ENCODE measurements around the gene DBNL. TPM values are rescaled to one million over a fixed set of nuclear protein-coding genes. Genes with fewer than 3 reads are reported as not detected.

DBNL gene
- total RNA-seq, 2 donors from 2014 or later, result 93.8 to 137 TPM

DNA sequence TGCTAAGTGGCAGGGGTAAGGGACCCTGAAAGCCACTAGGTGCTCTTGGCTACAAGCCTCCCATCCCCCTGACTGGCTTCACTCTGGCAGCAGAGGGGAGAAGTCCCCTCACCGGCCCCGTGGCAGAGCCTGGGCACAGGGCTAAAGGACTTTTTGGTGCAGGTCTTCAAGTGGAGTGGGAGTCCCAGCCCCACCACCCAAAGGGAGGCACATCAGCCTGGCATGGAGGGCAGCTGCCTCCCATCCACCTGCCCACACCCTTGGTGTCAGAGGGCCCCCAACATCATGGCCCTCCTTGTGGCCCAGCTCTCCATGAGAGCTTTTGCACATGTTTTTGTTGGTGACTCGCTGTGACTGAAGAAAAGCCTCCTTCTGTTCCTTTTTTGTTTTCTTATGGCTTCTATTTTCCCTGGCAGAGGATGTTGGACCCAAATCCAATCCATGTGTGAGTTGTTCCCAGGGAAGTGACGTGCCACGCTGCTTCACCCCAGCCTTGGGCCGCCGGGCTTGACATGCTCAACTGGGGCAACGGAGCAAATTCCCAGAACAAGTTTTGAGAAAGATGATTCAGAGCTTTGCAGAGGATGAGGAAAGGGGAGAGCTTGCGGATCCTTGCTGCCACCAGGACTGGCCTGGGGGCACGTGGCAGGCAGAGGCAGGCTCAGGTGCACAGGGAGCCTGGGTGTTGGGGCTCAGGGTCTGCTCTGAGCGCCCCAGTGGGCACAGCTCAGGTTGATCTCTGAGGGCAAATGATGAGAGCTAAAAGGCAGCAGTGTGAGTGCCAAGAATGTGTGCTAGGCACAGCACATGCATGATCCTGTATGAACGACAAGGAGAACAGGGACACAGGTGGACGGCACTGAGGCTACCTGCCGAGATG, 57.7 kb downstream of the DBNL start:
- no peaks in the 10 kb centered on the region for H3K4me1 Mint-ChIP-seq
- no peak for ATAC-seq (replicated peaks)
- H3K9me3 Mint-ChIP-seq, result no peaks in the 10 kb centered on the region
- H3K4me3 Mint-ChIP-seq, result no peak overlapping the region
- no peak overlapping the region for H3K27ac Mint-ChIP-seq
- H3K27me3 Mint-ChIP-seq, result peaks cover 18% of the 10 kb centered on the region
- no peaks in the 10 kb centered on the region for H3K36me3 Mint-ChIP-seq (ENCODE audit: low read depth)

GRCh38 chr7:44102846-44103565, 58.5 kb downstream of the DBNL start:
- no peaks in the 10 kb centered on the region for H3K9me3 Mint-ChIP-seq
- H3K4me3 Mint-ChIP-seq, result peak overlapping the region; percentile 64
- H3K27ac Mint-ChIP-seq, result peak overlapping the region; percentile 10
- H3K27me3 Mint-ChIP-seq, result peaks cover 18% of the 10 kb centered on the region
- no peaks in the 10 kb centered on the region for H3K36me3 Mint-ChIP-seq (ENCODE audit: low read depth)
- H3K4me1 Mint-ChIP-seq, result no peaks in the 10 kb centered on the region
- no peak for ATAC-seq (replicated peaks)

DNA sequence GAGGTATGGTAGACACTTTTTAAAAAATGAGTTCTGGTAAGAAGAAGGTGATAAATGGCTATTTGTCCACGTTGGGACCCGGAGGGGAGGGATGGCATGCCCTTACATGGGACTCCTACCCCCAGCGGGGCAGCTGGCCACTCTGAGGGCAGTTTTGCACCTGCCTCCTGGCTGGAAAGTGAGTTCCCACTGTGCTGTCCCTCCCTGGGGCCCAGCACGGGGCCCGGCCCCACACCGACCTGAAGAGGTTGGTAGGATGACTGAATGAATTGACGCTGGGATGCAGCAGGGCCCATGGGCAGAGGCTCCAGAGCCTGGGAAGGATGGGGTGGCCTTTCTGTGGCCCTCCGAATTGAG, 59.0 kb downstream of the DBNL start:
- Mint-ChIP-seq H3K4me3 (peak overlapping the region; percentile 64), H3K27ac (peak overlapping the region; percentile 10), H3K4me1 (no peaks in the 10 kb centered on the region), H3K27me3 (peaks cover 18% of the 10 kb centered on the region), H3K36me3 (ENCODE audit: low read depth) (no peaks in the 10 kb centered on the region), H3K9me3 (no peaks in the 10 kb centered on the region)
- no peak for ATAC-seq (replicated peaks)

- Mint-ChIP-seq H3K36me3 (ENCODE audit: low read depth) (no peaks in the 10 kb centered on the region), H3K4me3 (peak within 1 kb of the TSS; percentile 64), H3K9me3 (no peaks in the 10 kb centered on the region), H3K27ac (peak within 1 kb of the TSS; percentile 10), H3K4me1 (no peaks in the 10 kb centered on the region), H3K27me3 (peaks cover 18% of the 10 kb centered on the region)
- ATAC-seq (replicated peaks), result peak; percentile 64
Observed at GRCh38 chr7:44103923-44104859, 59.7 kb downstream of the DBNL start, which contains the start of gene AEBP1. Gene AEBP1, plus strand, starts transcription at chr7:44104345. Its CDS starts 321 bp downstream, at chr7:44104666.

- H3K9me3 Mint-ChIP-seq, result no peaks in the 10 kb centered on the region
- H3K27me3 Mint-ChIP-seq, result peaks cover 18% of the 10 kb centered on the region
- H3K4me1 Mint-ChIP-seq, result no peaks in the 10 kb centered on the region
- ATAC-seq (replicated peaks), result peak; percentile 17
- H3K4me3 Mint-ChIP-seq, result peak overlapping the region; percentile 27
- H3K36me3 Mint-ChIP-seq (ENCODE audit: low read depth), result no peaks in the 10 kb centered on the region
- H3K27ac Mint-ChIP-seq, result no peak overlapping the region
Observed at GRCh38 chr7:44104860-44105771, 60.6 kb downstream of the DBNL start.

GRCh38 chr7:44105832-44106231, 61.3 kb downstream of the DBNL start:
- Mint-ChIP-seq H3K9me3 (no peaks in the 10 kb centered on the region), H3K4me3 (peak overlapping the region; percentile 27), H3K27me3 (peaks cover 18% of the 10 kb centered on the region), H3K27ac (no peak overlapping the region), H3K4me1 (no peaks in the 10 kb centered on the region), H3K36me3 (ENCODE audit: low read depth) (no peaks in the 10 kb centered on the region)
- no peak for ATAC-seq (replicated peaks)

- H3K27ac Mint-ChIP-seq, result no peak overlapping the region
- no peaks in the 10 kb centered on the region for H3K9me3 Mint-ChIP-seq
- no peak overlapping the region for H3K4me3 Mint-ChIP-seq
Observed at GRCh38 chr7:44106311-44107065, 62.0 kb downstream of the DBNL start.

GRCh38 chr7:44107116-44107960, 62.8 kb downstream of the DBNL start:
- no peaks in the 10 kb centered on the region for H3K9me3 Mint-ChIP-seq
- H3K27me3 Mint-ChIP-seq, result peaks cover 18% of the 10 kb centered on the region
- H3K4me3 Mint-ChIP-seq, result no peak overlapping the region
- ATAC-seq (replicated peaks), result no peak
- H3K36me3 Mint-ChIP-seq (ENCODE audit: low read depth), result no peaks in the 10 kb centered on the region
- no peak overlapping the region for H3K27ac Mint-ChIP-seq
- no peaks in the 10 kb centered on the region for H3K4me1 Mint-ChIP-seq

More at GRCh38 chr7:44106311-44107065, 62.0 kb downstream of the DBNL start:
- no peaks in the 10 kb centered on the region for H3K36me3 Mint-ChIP-seq (ENCODE audit: low read depth)
- H3K27me3 Mint-ChIP-seq, result peaks cover 18% of the 10 kb centered on the region
- ATAC-seq (replicated peaks), result no peak
- H3K4me1 Mint-ChIP-seq, result no peaks in the 10 kb centered on the region

GRCh38 chr7:44107961-44108767, 63.7 kb downstream of the DBNL start:
- Mint-ChIP-seq H3K27ac (no peak overlapping the region), H3K9me3 (no peaks in the 10 kb centered on the region), H3K4me1 (no peaks in the 10 kb centered on the region), H3K4me3 (no peak overlapping the region), H3K27me3 (peaks cover 16% of the 10 kb centered on the region), H3K36me3 (ENCODE audit: low read depth) (no peaks in the 10 kb centered on the region)
- no peak for ATAC-seq (replicated peaks)

GRCh38 chr7:44108768-44109750, 64.6 kb downstream of the DBNL start:
- H3K36me3 Mint-ChIP-seq (ENCODE audit: low read depth), result peaks cover 4% of the 10 kb centered on the region
- no peak for ATAC-seq (replicated peaks)
- H3K4me3 Mint-ChIP-seq, result no peak overlapping the region
- H3K4me1 Mint-ChIP-seq, result no peaks in the 10 kb centered on the region
- H3K27me3 Mint-ChIP-seq, result peaks cover 12% of the 10 kb centered on the region
- H3K9me3 Mint-ChIP-seq, result no peaks in the 10 kb centered on the region
- H3K27ac Mint-ChIP-seq, result no peak overlapping the region

DNA sequence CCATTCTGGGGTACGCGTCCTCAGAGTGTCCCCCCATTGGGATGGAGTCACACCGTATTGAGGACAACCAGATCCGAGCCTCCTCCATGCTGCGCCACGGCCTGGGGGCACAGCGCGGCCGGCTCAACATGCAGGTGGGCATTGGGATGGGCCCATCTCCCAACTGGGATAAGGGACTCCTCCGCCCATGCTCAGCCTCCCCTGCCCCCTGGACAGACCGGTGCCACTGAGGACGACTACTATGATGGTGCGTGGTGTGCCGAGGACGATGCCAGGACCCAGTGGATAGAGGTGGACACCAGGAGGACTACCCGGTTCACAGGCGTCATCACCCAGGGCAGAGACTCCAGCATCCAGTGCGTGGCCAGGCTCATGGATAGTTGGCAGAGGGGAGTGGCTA, 65.5 kb downstream of the DBNL start:
- Mint-ChIP-seq H3K27ac (no peak overlapping the region), H3K4me1 (no peaks in the 10 kb centered on the region), H3K36me3 (ENCODE audit: low read depth) (peaks cover 13% of the 10 kb centered on the region), H3K4me3 (no peak overlapping the region), H3K27me3 (peaks cover 12% of the 10 kb centered on the region), H3K9me3 (no peaks in the 10 kb centered on the region)
- no peak for ATAC-seq (replicated peaks)

Measured in activated T-helper 17 cell treated with anti-CD3 and anti-CD28 coated beads, Interleukin-2, amount 50 U/mL, for 72 hours (primary cell).